ENCODE data around the gene MCF2L2.

Gene MCF2L2

GRCh38 chr3:183272142-183272541 is 156.3 kb downstream of the MCF2L2 start:
- H3K4me2 ChIP-seq: no peak overlapping the region
- no peaks in the 10 kb centered on the region for H3K27me3 ChIP-seq (ENCODE audit: insufficient read depth, low read depth)
- no peak overlapping the region for H3K9ac ChIP-seq
- H3K27ac ChIP-seq: no peak overlapping the region
- H4K20me1 ChIP-seq (ENCODE audit: insufficient read depth): no peaks in the 10 kb centered on the region
- no peak overlapping the region for H2AFZ ChIP-seq (ENCODE audit: low read depth)
- H3K79me2 ChIP-seq (ENCODE audit: insufficient read depth, low read depth): no peaks in the 10 kb centered on the region
- no peak for TF ChIP-seq CTCF (conservative IDR thresholded peaks at IDR 0.05; ENCODE audit: low read depth, low read length)
- peaks cover 4% of the 10 kb centered on the region for H3K4me1 ChIP-seq (ENCODE audit: low read depth, poor library complexity, severe bottlenecking)
- no peak overlapping the region for H3K4me3 ChIP-seq (IDR thresholded peaks at IDR 0.05; ENCODE audit: insufficient read depth, low read depth, low read length)
- H3K36me3 ChIP-seq (ENCODE audit: insufficient read depth): no peaks in the 10 kb centered on the region

- Histone ChIP-seq H4K20me1 (ENCODE audit: insufficient read depth) (no peaks in the 10 kb centered on the region), H3K4me2 (no peak overlapping the region), H3K27me3 (ENCODE audit: insufficient read depth, low read depth) (no peaks in the 10 kb centered on the region), H3K9ac (no peak overlapping the region), H3K36me3 (ENCODE audit: insufficient read depth) (no peaks in the 10 kb centered on the region), H3K79me2 (ENCODE audit: insufficient read depth, low read depth) (no peaks in the 10 kb centered on the region), H3K4me1 (ENCODE audit: low read depth, poor library complexity, severe bottlenecking) (no peaks in the 10 kb centered on the region), H2AFZ (ENCODE audit: low read depth) (no peak overlapping the region), H3K4me3 (IDR thresholded peaks at IDR 0.05; ENCODE audit: insufficient read depth, low read depth, low read length) (no peak overlapping the region), H3K27ac (no peak overlapping the region)
- no peak for TF ChIP-seq CTCF (conservative IDR thresholded peaks at IDR 0.05; ENCODE audit: low read depth, low read length)
These were observed 158.1 kb downstream of the MCF2L2 start for GRCh38 chr3:183270344-183270743.

GRCh38 chr3:183269345-183269744 is 159.1 kb downstream of the MCF2L2 start:
- TF ChIP-seq CTCF (conservative IDR thresholded peaks at IDR 0.05; ENCODE audit: low read depth, low read length): no peak
- Histone ChIP-seq H3K4me3 (IDR thresholded peaks at IDR 0.05; ENCODE audit: insufficient read depth, low read depth, low read length) (no peak overlapping the region), H3K27ac (no peak overlapping the region), H4K20me1 (ENCODE audit: insufficient read depth) (no peaks in the 10 kb centered on the region), H3K27me3 (ENCODE audit: insufficient read depth, low read depth) (no peaks in the 10 kb centered on the region), H2AFZ (ENCODE audit: low read depth) (no peak overlapping the region), H3K79me2 (ENCODE audit: insufficient read depth, low read depth) (no peaks in the 10 kb centered on the region), H3K36me3 (ENCODE audit: insufficient read depth) (no peaks in the 10 kb centered on the region), H3K9ac (no peak overlapping the region), H3K4me1 (ENCODE audit: low read depth, poor library complexity, severe bottlenecking) (no peaks in the 10 kb centered on the region), H3K4me2 (no peak overlapping the region)

GRCh38 chr3:183268366-183268765 is 160.1 kb downstream of the MCF2L2 start:
- Histone ChIP-seq H3K9ac (no peak overlapping the region), H2AFZ (ENCODE audit: low read depth) (no peak overlapping the region), H3K27ac (no peak overlapping the region), H3K4me1 (ENCODE audit: low read depth, poor library complexity, severe bottlenecking) (no peaks in the 10 kb centered on the region), H3K4me2 (no peak overlapping the region), H3K27me3 (ENCODE audit: insufficient read depth, low read depth) (no peaks in the 10 kb centered on the region), H3K36me3 (ENCODE audit: insufficient read depth) (no peaks in the 10 kb centered on the region), H4K20me1 (ENCODE audit: insufficient read depth) (no peaks in the 10 kb centered on the region), H3K79me2 (ENCODE audit: insufficient read depth, low read depth) (no peaks in the 10 kb centered on the region), H3K4me3 (IDR thresholded peaks at IDR 0.05; ENCODE audit: insufficient read depth, low read depth, low read length) (no peak overlapping the region)
- TF ChIP-seq CTCF (conservative IDR thresholded peaks at IDR 0.05; ENCODE audit: low read depth, low read length): no peak
